GM19351 (cell line): ENCODE data around the gene THEMIS.
"Not testable (repeated sequence)": the region's sequence is repeated elsewhere in the genome, so short reads cannot be mapped to it uniquely, and the experiment has no call there.

ENCODE experiments used
- ATAC-seq: cut with Tn5 transposase; IDR thresholded peaks from one replicate; pipeline ENCODE4 v1.9.1; 2021; ENCODE audit warnings: mild to moderate bottlenecking, moderate library complexity; ENCODE audit not compliant: unreplicated experiment

THEMIS gene, protein sequence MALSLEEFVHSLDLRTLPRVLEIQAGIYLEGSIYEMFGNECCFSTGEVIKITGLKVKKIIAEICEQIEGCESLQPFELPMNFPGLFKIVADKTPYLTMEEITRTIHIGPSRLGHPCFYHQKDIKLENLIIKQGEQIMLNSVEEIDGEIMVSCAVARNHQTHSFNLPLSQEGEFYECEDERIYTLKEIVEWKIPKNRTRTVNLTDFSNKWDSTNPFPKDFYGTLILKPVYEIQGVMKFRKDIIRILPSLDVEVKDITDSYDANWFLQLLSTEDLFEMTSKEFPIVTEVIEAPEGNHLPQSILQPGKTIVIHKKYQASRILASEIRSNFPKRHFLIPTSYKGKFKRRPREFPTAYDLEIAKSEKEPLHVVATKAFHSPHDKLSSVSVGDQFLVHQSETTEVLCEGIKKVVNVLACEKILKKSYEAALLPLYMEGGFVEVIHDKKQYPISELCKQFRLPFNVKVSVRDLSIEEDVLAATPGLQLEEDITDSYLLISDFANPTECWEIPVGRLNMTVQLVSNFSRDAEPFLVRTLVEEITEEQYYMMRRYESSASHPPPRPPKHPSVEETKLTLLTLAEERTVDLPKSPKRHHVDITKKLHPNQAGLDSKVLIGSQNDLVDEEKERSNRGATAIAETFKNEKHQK

DNA sequence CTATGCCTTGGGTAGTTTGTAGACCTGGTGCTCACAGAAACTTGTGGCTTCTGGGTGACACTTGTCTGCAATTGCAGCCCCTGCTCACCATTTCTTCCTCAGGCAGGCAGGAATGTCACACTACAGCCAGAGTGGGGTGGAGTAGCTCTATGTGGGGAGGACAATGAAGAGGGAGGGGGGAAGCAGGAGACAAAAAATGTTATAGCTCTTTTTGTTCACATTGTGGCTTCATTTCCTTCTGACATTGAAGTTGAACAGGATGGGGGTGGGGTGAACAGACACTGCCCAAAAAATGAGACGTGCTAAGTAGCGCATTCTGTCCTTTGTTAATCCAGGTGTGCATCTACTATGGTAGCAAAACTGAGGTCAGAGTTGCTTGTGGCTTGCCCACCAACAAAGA, at the start of gene THEMIS:
THEMIS (minus strand) TSS at position 124 of the 400 bp plus-strand sequence. CDS start 126 bp downstream, outside the sequence.
- ATAC-seq = no peak

- no peak for ATAC-seq
Measured at GRCh38 chr6:127949251-127949650, 48.4 kb upstream of the THEMIS start.

- ATAC-seq = no peak
Measured at GRCh38 chr6:127946388-127946787, 45.5 kb upstream of the THEMIS start.

DNA sequence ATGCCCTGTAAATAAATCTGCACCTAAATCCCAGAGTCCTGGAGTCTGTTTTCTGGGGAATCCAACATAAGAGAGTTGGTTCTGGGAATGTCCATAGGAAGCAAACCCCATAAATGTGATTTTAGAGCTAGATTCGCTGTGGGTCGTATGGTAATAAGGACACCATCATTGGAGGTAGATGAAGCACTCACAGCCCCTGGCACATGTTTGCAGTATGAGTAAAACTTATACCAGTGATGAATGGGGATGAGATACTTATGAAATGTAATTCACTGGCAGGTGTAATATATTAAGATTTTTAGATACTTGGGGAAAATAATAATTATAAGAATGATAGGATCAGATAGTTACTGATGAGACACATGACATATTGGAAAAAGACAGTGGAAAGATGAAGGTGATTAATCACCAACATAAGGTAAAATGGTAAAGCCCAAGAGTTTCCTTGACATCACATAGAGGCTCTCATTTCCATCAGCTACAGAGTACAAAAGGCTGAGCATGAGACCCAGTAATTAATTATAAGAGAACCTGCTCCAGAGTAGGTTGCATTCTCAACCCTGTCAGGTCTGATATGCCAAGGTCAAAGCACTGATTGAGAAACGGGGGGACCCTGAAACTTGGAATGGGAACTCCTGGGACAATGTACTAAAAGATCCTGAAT, 44.7 kb upstream of the THEMIS start:
- no peak for ATAC-seq

- ATAC-seq = no peak
Measured at GRCh38 chr6:127941228-127941627, 40.4 kb upstream of the THEMIS start.

DNA sequence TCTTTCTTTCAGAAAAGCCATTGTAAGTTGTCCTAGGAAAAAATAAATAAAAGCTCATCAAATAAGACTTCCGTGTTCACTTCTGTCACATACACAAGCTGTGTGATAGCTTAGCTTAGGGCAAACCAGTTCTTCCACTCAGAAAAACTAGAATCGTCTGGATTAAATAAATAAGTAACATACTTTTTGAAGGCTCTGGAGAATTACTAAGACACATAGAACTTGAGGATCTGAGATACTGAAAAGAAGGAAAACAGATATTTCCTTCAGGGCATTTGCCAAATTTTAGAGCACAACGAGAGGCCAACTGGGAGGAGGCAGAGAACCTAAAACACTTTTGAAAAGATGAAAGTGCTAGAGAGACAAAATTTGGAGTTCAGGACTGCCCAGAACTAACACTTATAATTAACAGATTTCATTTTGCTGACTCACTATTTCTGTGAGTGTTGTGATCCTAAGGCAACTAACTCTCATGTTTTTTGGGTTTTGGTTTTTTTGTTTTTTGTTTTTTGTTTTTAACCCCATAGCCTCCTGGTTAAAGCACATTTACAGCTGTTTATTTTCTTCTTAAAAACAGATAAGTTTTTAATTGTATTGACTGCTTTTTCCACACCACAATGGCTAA, 38.7 kb upstream of the THEMIS start:
- ATAC-seq = no peak

- no peak for ATAC-seq
Measured at GRCh38 chr6:127938701-127939100, 37.8 kb upstream of the THEMIS start.

DNA sequence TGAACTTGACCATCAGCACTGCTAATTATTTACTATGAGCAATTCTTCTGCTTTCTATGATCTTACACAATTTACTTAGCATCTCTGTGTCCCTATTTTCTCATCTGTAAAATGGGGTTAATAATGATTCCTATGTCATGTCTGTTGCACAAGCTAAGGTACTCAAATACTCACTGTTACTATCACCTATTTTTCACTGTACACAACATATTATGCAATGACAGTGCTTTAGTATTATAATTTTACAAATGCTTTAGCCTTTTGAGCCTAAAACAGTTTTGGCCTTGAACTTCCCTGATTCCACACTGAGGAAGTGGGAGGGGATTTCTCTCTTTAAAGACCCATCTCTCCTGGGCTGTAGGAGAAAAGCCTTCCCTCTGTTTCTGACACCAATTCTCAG, 36.9 kb upstream of the THEMIS start:
- ATAC-seq = no peak

DNA sequence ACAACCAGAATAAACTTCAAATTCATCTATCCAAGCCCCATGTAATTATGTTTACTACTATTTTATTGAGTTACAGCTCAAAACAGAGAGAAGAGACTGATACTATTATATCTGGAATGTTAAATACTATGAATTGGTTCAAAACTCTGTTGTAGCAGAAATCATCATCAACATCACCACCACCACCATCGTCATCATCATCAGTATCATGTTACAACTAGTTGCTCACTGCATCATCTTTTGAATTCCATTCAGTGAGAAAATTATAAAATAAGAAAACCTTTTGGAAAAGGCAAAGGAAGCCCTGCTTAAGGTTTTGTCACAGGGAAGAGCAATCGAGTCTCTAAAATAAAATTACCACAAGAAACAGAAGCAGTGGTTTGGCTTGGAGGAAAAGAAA, 36.2 kb upstream of the THEMIS start:
- no peak for ATAC-seq

DNA sequence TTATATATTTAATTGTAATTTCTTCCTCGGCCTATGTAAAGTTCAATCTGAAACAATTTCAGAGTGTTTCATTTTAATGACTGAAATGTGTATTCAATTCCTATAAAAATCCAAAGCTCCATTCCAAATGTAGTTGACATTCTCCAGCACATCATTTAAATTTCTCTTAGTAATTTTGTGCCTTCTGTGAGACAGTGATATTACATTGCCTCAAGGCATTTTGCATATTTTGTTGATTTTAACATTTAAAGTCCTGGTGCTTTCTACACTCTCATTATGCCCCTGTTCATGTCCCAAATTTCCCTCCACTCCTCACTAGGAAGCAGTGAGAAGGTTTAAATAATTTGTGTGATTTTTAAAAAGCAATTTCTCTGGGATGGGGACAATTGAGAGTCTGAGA, 34.1 kb upstream of the THEMIS start:
- no peak for ATAC-seq

DNA sequence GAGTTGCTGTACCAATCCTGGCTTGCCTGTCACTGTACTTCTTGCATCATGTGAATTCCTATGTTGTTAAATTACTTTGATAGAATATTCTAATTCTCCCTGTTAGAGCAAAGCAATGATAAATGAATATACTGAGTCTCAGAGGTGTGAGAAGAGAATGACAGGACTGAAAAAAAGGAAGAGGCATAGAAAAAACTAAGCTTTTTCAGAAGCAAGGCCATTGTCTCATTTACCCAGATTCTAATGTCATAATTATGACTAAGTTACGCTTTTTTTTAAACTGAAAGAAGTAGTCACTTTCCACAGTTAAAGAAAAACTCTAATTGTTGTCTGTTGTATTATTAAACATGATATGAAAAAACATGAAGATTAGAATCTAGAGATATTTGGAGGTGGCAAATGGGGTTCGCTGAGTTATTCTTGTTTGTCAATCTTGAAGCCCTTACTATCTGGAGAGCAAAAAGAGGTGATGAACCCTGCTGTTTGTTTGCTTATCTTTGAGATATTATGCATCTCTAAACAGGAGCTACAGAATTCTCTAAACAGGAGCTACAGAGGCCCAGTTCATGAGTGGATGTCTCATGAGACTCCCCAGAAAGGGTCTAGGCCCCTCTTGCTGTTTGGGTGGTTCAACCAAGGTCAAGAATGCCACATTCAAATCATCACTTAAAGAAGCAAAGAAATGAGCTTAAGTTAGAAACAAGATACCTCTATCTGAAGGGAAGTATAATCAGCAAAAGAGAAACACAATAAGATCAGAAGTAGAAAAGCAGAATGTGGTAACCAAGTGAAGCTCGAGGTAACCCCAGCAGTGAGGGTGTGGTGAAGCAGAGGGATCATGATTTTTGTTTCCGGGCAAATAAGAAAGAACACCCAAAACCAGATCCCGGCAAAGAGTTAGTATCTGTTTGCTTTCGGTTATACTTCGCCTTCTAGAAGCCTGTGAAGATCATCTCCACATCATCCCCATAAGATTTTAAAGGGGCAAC, 33.3 kb upstream of the THEMIS start:
- no peak for ATAC-seq

DNA sequence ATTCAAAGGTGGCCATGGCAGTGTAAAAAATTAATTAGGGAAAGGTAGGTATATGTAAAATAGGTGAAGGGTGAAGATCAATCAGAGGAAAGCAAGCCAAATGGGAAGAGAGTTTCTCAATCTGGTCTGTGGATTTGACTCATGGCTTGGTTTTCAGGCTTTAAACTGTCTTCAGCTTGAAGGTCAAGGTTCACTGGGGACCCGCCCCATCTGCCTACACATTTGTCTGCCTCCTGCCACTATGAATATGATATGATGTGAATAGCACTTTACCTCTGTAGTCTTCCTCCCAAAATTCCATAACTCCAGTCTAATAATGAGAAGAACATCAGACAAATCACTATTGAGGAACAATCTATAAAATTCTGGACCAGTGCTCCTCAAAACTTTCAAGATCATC, 32.3 kb upstream of the THEMIS start:
- no peak for ATAC-seq

DNA sequence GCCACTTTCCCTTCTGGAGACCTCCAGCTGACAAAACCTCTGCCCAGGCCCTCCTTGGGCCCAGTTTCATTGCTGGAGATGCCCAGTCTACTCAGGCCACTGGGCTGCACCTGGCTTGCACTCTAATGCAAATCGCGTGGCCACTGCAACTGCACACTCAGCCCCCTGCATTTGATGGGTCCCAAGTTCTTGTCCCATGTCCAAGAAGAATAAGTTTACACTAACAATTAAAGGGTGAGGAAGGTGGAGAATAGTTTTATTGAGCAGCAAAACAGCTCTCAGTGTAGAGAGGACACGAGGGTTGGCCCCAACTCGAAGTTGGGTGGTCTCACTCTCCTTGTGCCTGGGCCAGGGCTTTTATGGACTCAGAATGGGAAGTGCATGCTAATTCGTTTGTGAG, 31.9 kb upstream of the THEMIS start:
- no peak for ATAC-seq

DNA sequence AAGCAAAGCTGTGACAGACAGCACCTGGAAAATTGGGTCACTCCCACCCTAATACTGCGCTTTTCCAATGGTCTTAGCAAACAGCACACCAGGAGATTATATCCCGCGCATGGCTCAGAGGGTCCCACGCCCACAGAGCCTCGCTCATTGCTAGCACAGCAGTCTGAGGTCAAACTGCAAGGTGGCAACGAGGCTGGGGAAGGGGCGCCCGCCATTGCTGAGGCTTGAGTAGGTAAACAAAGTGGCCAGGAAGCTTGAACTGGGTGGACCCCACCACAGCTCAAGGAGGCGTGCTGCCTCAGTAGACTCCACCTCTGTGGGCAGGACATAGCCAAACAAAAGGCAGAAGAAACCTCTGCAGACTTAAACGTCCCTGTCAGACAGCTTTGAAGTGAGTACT, 25.6 kb upstream of the THEMIS start:
- ATAC-seq = not testable (repeated sequence)

DNA sequence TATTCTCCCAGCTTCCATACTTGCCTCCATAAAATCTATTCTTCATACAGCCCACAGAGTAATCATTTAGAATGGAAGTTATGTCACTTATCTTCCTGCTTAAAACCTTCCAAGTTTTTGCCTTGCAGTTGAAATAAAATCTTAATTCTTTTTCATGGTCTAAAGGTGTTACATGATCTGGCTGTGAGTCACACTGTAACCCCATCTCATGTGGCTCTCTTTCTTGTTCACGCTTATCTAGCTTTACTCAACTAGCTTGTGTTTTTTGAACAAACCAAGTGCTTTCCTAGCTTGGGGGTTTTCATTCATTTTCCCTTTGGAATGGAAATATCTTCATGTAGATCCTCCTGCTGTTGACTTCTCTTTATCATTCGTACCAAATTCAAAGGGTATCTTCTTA, 23.6 kb upstream of the THEMIS start:
- ATAC-seq = no peak

DNA sequence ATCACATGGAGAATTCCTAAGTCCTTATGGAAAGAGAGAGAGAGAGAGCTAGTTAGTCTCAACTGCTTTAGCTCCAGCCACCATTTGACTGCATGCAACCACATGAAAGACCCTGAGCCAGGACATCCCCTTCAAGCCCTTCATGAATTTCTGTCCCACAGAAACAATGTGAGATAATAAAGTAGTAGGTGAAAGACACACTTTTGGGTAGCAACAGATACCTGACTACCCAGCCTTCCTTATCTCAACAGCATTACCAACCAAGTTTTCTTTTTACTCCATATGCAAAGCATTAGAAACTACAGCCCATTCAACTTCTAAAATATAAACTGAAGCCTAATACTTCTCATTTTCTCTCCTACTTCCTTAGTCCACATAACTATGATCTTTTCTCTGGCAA, 23.2 kb upstream of the THEMIS start:
- no peak for ATAC-seq

DNA sequence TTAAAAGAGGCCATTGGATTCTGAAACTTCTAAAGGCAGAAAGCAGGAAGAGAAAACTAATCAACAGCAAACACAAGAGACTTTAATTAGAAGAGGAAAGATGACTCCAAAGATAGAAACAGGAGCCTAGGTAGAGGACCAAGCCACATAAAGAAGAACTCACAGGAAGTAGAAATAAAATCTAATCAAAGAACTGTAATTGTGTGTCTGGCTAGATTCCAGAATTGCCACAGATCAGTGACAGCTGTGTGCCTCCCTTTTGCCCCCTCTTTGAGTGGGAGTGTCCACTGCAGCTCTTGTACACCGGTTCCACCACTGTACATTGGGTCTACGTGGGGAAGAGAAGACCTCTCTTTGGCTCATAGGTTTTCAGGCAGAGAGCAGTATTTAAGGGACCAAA, 22.3 kb upstream of the THEMIS start:
- ATAC-seq = no peak

DNA sequence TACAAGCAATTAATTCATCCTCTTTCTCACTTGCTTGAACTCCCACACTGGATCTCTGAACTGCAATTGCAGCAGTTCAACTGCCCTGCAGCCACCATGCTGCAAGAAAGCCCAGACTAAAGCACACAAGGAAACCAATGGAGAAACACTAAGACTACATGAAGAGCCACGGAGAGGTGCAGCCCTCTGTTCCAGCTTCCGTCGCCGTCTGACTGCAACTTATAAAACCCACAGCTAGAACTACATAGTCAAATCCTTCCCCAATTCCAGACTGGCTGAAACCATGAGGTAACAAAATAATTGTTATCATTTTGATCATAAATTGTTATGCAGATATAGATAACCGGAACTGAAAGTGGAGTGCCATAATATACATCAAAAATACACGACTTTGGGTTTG, 21.1 kb upstream of the THEMIS start:
- ATAC-seq = no peak

GRCh38 chr6:127920804-127921203, 19.9 kb upstream of the THEMIS start:
- ATAC-seq = no peak
